ENCODE data around the gene IGF2. TPM values are rescaled to one million over a fixed set of nuclear protein-coding genes. Genes with fewer than 3 reads are reported as not detected.

IGF2 gene
- total RNA-seq, 3 donors from 2014 or later, result 7.6 to 27.6 (median 12.1) TPM

DNA sequence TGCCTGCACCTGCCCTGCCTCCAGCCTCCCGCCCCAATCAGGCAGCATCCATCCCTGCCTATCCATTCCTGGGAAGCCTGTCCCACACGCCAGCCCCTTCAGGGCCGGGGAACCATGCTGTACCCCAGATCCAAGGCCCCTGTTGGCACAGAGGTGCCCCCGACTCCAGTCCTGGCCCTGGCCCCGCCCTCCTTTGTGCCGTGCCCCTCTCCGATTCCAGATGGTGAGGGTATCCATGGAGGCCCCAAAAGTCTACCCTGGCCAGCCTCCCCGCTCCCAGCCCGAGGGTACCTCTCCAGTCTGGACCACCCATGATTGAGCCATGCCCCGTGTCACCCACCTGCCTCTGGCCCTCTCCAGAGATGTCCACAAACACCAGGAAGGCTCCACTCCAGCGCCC lies 35.2 kb upstream of the IGF2 start:
- H3K36me3 ChIP-seq (ENCODE audit: low read depth), result no peaks in the 10 kb centered on the region
- intact Hi-C loops (cut with DNase I, micrococcal nuclease), result no loop called here
- H3K4me3 ChIP-seq, result no peak overlapping the region
- ATAC-seq (no peak), DNase-seq (no peak)
- TF ChIP-seq, protein P1, sequence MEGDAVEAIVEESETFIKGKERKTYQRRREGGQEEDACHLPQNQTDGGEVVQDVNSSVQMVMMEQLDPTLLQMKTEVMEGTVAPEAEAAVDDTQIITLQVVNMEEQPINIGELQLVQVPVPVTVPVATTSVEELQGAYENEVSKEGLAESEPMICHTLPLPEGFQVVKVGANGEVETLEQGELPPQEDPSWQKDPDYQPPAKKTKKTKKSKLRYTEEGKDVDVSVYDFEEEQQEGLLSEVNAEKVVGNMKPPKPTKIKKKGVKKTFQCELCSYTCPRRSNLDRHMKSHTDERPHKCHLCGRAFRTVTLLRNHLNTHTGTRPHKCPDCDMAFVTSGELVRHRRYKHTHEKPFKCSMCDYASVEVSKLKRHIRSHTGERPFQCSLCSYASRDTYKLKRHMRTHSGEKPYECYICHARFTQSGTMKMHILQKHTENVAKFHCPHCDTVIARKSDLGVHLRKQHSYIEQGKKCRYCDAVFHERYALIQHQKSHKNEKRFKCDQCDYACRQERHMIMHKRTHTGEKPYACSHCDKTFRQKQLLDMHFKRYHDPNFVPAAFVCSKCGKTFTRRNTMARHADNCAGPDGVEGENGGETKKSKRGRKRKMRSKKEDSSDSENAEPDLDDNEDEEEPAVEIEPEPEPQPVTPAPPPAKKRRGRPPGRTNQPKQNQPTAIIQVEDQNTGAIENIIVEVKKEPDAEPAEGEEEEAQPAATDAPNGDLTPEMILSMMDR (IDR thresholded peaks at IDR 0.05), result no peak
- H3K9me3 ChIP-seq, result no peaks in the 10 kb centered on the region
- no peaks in the 10 kb centered on the region for H3K4me1 ChIP-seq (ENCODE audit: low read depth)

GRCh38 chr11:2173761-2174160 lies 34.6 kb upstream of the IGF2 start:
- intact Hi-C loops (cut with DNase I, micrococcal nuclease), result no loop called here
- Histone ChIP-seq H3K4me3 (no peak overlapping the region), H3K4me1 (ENCODE audit: low read depth) (no peaks in the 10 kb centered on the region), H3K9me3 (no peaks in the 10 kb centered on the region), H3K36me3 (ENCODE audit: low read depth) (no peaks in the 10 kb centered on the region)
- ATAC-seq (no peak), DNase-seq (no peak)
- TF ChIP-seq, protein P1 (IDR thresholded peaks at IDR 0.05), result no peak

DNA sequence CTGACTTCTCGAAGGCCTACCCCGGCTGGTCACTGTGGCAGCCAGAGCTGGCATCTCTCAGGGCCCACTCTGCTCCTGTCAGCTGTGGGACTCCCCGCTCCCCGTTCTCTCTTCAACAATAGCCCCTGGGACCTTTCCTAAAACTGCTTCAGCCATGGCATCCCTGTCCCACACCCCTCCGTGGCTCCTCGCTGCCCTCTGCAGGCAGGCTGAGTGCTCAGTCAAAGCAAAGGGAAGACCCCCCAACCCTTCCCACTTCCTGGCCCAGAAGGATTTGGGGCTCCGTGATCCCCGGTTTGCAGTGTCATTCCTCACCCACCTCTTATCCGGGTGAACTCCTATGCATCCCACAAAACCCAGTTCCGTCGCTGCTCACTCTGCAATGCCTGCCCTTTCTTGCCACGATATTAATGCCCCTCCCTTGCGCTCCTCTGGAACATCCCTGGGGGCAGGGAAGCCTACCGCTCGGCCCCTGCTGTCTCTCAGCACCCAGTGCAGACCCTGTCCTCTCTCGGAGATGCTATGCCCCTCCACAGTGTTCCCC lies 34.0 kb upstream of the IGF2 start:
- intact Hi-C loops (cut with DNase I, micrococcal nuclease), result no loop called here
- Histone ChIP-seq H3K4me1 (ENCODE audit: low read depth) (no peaks in the 10 kb centered on the region), H3K36me3 (ENCODE audit: low read depth) (no peaks in the 10 kb centered on the region), H3K4me3 (no peak overlapping the region), H3K9me3 (no peaks in the 10 kb centered on the region)
- DNase-seq (no peak), ATAC-seq (no peak)
- TF ChIP-seq, protein P1 (IDR thresholded peaks at IDR 0.05), result no peak

- Histone ChIP-seq H3K4me1 (ENCODE audit: low read depth) (no peaks in the 10 kb centered on the region), H3K4me3 (no peak overlapping the region), H3K9me3 (no peaks in the 10 kb centered on the region), H3K36me3 (ENCODE audit: low read depth) (no peaks in the 10 kb centered on the region)
- no peak for DNase-seq
- intact Hi-C loops (cut with DNase I, micrococcal nuclease), result no loop called here
- TF ChIP-seq, protein P1 (IDR thresholded peaks at IDR 0.05), result no peak
- no peak for ATAC-seq
Observed at GRCh38 chr11:2172676-2173075, 33.5 kb upstream of the IGF2 start.

DNA sequence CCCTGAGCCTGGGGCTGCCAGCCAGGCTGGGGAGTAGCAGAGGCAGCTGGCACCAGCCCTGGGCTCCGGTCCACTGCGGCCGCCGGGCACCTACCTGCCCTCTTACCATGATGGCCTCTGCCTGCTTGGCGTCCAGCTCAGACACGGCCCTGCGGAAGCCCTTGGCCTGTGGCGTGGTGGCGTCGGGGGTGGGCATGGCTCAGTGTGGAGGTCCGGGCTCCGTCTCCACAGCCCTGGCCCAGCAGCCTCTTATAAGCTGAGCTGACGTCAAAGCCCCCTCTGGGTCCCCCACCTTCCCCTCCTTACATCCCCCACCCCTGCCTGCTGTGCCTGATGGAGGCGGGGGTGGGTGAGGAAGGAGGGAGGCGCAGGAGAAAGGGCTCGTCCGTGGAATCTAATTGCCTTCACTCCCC lies 32.4 kb upstream of the IGF2 start, which contains the start of gene TH:
Gene TH (minus strand): TSS at position 225 of the 413 bp plus-strand sequence. CDS start 29 bp downstream, at position 196.
- H3K9me3 ChIP-seq, result no peaks in the 10 kb centered on the region
- no peak within 1 kb of the TSS for H3K4me3 ChIP-seq
- TF ChIP-seq, protein P1 (IDR thresholded peaks at IDR 0.05), result no peak
- intact Hi-C loops (cut with DNase I, micrococcal nuclease), result no loop called here
- DNase-seq (no peak), ATAC-seq (no peak)
- H3K36me3 ChIP-seq (ENCODE audit: low read depth), result no peaks in the 10 kb centered on the region
- H3K4me1 ChIP-seq (ENCODE audit: low read depth), result peaks cover 2% of the 10 kb centered on the region

All from mucosa of descending colon (tissue), 3 donors.